Osteoblast (primary cell): ENCODE data around the gene CDH3. TPM values are rescaled to one million over a fixed set of nuclear protein-coding genes. Genes with fewer than 3 reads are reported as not detected.

Source experiments
- DNase-seq: peaks from one replicate; pipeline ENCODE4 v3.0.0; 2011; ENCODE audit warnings: low spot score, mixed read lengths; ENCODE audit not compliant: insufficient read length; ENCODE audit errors: missing footprints
- H2AFZ ChIP-seq: 2 replicates; pipeline ENCODE4 v1.6.0; 2011; ENCODE audit warnings: mild to moderate bottlenecking, low read length
- H3K27ac ChIP-seq: 2 replicates; pipeline ENCODE4 v1.5.1; 2011; ENCODE audit warnings: mild to moderate bottlenecking, low read depth, low read length, moderate library complexity
- H3K27me3 ChIP-seq: 2 replicates; pipeline ENCODE4 v1.6.0; 2012; ENCODE audit warnings: mild to moderate bottlenecking, control low read depth, inconsistent platforms, low read length, moderate library complexity; ENCODE audit not compliant: insufficient read depth
- H3K36me3 ChIP-seq: 2 replicates; pipeline ENCODE4 v1.5.1; 2011; ENCODE audit warnings: mild to moderate bottlenecking, low read length, control low read depth, moderate library complexity; ENCODE audit not compliant: insufficient read depth
- H3K4me1 ChIP-seq: 2 replicates; pipeline ENCODE4 v1.5.1; 2011; ENCODE audit warnings: mild to moderate bottlenecking, low read length, control low read depth, moderate library complexity; ENCODE audit not compliant: insufficient read depth
- H3K4me2 ChIP-seq: 2 replicates; pipeline ENCODE4 v1.6.0; 2011; ENCODE audit warnings: mild to moderate bottlenecking, low read length; ENCODE audit not compliant: insufficient read depth
- H3K4me3 ChIP-seq: fragments of 200-600 bp; sonication (generic); 3 replicates; pipeline ENCODE4 v1.5.1; 2012; ENCODE audit warnings: mild to moderate bottlenecking, low read length, inconsistent platforms; ENCODE audit not compliant: insufficient read depth
- H3K79me2 ChIP-seq: 2 replicates; pipeline ENCODE4 v1.6.0; 2012; ENCODE audit warnings: mild to moderate bottlenecking, low read length, control low read depth, inconsistent platforms; ENCODE audit not compliant: insufficient read depth
- H3K9me3 ChIP-seq: 2 replicates; pipeline ENCODE4 v1.5.1; 2011; ENCODE audit warnings: low read depth, low read length, control low read depth
- H4K20me1 ChIP-seq: 2 replicates; pipeline ENCODE4 v1.6.0; 2012; ENCODE audit warnings: mild to moderate bottlenecking, low read length, control low read depth; ENCODE audit not compliant: insufficient read depth
- total RNA-seq: library from RNA; depleted of rRNA; stranded (reverse); fragments of >200 nt; gene quantifications from 2 replicates; pipeline ENCODE4 v1.2.3, GENCODE V29; 2012
- TF ChIP-seq, protein P1 (sequence below): IDR thresholded peaks from 2 replicates; pipeline ENCODE4 v1.5.1; 2011; ENCODE audit warnings: mild to moderate bottlenecking, low read depth, low read length, moderate library complexity; ENCODE audit errors: extremely low read depth

The CDH3 gene
- total RNA-seq, 1 donor = 0.36 TPM

DNA sequence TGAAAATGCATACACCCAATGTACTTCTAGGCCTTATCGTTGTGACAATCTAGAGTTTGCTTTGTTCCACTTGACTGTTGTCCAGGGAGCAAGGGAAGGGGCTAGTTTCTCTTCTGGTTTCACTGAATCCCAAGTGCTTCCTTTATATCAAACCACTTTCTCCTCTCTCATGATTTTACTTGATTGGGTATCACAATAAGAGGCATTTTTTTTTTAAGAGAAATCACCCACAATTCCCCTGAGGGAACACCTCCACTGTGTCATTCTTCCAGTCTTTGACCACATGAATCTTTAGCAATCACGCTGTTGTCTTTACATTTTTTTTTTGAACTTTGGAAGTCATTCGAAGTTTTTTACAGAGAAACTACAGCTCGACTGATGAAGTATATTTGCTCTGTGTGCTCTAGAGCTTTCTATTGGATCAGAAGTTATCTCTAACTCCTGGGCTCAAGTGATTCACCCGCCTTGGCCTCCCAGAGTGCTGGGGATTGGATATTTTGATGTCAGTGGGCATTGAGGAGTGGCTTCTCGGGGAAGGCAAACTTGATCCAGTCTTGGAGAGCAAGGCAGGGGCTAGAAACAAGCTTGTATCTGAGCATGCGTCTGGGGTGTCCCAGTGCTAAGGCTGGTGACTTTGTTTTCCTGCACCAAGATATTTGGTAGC lies 95.0 kb downstream of the CDH3 start:
- Histone ChIP-seq H3K4me3 (no peak overlapping the region), H3K9me3 (no peaks in the 10 kb centered on the region), H4K20me1 (no peaks in the 10 kb centered on the region), H3K27me3 (peaks cover 38% of the 10 kb centered on the region), H3K4me1 (peaks cover 2% of the 10 kb centered on the region), H3K79me2 (no peaks in the 10 kb centered on the region), H3K27ac (no peak overlapping the region), H3K4me2 (no peak overlapping the region), H2AFZ (no peak overlapping the region), H3K36me3 (no peaks in the 10 kb centered on the region)
- TF ChIP-seq, protein P1, sequence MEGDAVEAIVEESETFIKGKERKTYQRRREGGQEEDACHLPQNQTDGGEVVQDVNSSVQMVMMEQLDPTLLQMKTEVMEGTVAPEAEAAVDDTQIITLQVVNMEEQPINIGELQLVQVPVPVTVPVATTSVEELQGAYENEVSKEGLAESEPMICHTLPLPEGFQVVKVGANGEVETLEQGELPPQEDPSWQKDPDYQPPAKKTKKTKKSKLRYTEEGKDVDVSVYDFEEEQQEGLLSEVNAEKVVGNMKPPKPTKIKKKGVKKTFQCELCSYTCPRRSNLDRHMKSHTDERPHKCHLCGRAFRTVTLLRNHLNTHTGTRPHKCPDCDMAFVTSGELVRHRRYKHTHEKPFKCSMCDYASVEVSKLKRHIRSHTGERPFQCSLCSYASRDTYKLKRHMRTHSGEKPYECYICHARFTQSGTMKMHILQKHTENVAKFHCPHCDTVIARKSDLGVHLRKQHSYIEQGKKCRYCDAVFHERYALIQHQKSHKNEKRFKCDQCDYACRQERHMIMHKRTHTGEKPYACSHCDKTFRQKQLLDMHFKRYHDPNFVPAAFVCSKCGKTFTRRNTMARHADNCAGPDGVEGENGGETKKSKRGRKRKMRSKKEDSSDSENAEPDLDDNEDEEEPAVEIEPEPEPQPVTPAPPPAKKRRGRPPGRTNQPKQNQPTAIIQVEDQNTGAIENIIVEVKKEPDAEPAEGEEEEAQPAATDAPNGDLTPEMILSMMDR = no peak
- DNase-seq = peak; percentile 74

DNA sequence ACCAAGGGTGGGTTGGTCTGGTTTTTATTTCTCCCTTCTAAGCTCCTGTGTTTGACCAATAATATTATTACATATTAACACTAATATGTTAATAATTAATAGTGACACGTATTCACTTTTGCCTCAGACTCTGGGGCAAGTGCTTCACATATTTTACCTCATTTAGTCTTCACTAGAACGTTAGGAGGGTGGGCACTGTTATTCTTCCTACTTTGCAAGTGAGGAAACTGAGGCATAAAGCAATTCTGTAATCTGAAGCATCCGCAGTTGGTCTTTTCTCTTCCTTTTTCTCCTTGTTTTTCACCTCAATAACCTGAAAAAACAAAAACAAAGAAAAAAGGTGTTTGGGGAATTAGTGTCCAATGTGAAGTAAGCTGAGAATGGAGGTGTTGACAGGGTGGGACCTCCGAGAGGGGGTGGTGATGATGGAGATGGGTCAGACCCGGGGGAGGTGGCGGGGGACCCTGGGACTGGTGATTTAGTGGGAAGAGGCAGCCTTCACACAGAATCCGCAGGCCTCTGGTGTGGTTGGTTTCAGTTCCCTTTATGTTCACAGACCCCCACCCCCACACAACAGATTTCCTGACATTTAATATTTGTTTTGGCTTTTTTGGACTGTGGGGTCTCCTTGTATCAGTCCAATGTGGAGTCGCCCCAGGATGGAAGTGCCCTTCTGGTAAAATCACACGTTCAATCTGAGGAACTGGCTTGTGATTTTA lies 95.7 kb downstream of the CDH3 start:
- H3K79me2 ChIP-seq = no peaks in the 10 kb centered on the region

DNA sequence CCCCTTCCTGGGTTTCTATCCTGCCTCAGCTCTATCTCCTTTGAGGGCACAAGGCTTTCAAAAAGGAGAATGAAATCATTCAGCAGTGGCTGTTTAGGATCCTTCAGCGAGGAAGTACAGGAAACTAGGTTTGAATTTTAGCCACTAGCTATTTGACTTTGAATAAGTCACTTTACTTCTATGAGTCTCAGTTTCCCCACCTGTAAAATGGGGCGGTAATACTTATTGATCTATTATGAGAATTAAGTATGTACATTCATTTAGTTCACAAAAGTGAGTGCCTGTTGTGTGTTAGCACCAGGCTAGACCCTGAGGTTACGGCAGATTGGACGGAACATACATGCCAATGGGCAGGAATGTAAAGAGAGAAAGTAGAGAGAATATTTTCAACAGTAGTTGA lies 98.6 kb downstream of the CDH3 start:
- H3K4me3 ChIP-seq = no peak overlapping the region
- no peak overlapping the region for H3K27ac ChIP-seq
- H3K36me3 ChIP-seq = no peaks in the 10 kb centered on the region
- DNase-seq = no peak
- no peaks in the 10 kb centered on the region for H4K20me1 ChIP-seq
- H3K9me3 ChIP-seq = no peaks in the 10 kb centered on the region
- H3K4me1 ChIP-seq = peaks cover 2% of the 10 kb centered on the region
- TF ChIP-seq, protein P1 = no peak
- H2AFZ ChIP-seq = no peak overlapping the region
- H3K27me3 ChIP-seq = peaks cover 18% of the 10 kb centered on the region
- no peak overlapping the region for H3K4me2 ChIP-seq
- no peaks in the 10 kb centered on the region for H3K79me2 ChIP-seq

More for the DNA sequence above, 95.7 kb downstream of the CDH3 start:
- Histone ChIP-seq H3K4me2 (no peak overlapping the region), H4K20me1 (no peaks in the 10 kb centered on the region), H3K36me3 (no peaks in the 10 kb centered on the region), H3K4me3 (no peak overlapping the region), H3K9me3 (no peaks in the 10 kb centered on the region), H3K27me3 (peaks cover 38% of the 10 kb centered on the region), H2AFZ (no peak overlapping the region), H3K4me1 (peaks cover 2% of the 10 kb centered on the region), H3K27ac (no peak overlapping the region)
- DNase-seq = no peak
- TF ChIP-seq, protein P1 = no peak

DNA sequence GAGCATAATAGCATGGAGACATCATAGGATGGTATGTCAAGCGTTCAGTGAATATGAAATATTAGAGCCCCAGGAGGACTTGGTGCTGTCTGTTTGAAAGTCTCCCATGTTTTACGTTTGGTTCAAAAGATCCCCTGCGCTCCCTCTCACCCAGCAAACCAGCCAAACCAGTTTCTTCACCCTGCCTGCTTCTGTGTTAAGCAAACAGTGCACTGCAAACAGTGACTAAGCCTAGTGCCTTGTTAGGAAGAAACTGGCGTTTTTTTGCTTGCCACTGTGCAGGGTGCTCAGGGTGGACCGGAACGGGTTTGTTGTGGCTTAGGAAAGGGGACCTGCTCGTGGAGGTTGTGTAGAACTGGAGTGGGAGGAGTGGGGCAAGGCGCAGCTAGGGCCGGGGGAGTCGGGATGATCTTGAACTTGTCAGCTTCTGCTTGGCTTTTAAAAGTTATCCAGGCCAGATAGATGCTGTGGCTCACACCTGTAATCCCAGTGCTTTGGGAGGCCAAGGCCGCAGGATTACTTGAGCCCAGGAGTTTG lies 99.7 kb downstream of the CDH3 start:
- H3K4me2 ChIP-seq = no peak overlapping the region
- H3K4me3 ChIP-seq = no peak overlapping the region
- no peak overlapping the region for H2AFZ ChIP-seq
- peaks cover 17% of the 10 kb centered on the region for H3K27me3 ChIP-seq
- peaks cover 2% of the 10 kb centered on the region for H3K4me1 ChIP-seq
- peak; percentile 70 for DNase-seq
- no peak overlapping the region for H3K27ac ChIP-seq
- no peaks in the 10 kb centered on the region for H3K36me3 ChIP-seq
- TF ChIP-seq, protein P1 = no peak
- no peaks in the 10 kb centered on the region for H3K9me3 ChIP-seq
- H3K79me2 ChIP-seq = no peaks in the 10 kb centered on the region
- no peaks in the 10 kb centered on the region for H4K20me1 ChIP-seq
